ENCODE measurements around the gene ZNF831.

ZNF831 gene

GRCh38 chr20:59232618-59233017 lies 69.0 kb downstream of the ZNF831 start:
- TF ChIP-seq, protein P1, sequence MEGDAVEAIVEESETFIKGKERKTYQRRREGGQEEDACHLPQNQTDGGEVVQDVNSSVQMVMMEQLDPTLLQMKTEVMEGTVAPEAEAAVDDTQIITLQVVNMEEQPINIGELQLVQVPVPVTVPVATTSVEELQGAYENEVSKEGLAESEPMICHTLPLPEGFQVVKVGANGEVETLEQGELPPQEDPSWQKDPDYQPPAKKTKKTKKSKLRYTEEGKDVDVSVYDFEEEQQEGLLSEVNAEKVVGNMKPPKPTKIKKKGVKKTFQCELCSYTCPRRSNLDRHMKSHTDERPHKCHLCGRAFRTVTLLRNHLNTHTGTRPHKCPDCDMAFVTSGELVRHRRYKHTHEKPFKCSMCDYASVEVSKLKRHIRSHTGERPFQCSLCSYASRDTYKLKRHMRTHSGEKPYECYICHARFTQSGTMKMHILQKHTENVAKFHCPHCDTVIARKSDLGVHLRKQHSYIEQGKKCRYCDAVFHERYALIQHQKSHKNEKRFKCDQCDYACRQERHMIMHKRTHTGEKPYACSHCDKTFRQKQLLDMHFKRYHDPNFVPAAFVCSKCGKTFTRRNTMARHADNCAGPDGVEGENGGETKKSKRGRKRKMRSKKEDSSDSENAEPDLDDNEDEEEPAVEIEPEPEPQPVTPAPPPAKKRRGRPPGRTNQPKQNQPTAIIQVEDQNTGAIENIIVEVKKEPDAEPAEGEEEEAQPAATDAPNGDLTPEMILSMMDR (IDR thresholded peaks at IDR 0.05; ENCODE audit: low read depth, low read length), result no peak
- H3K4me3 ChIP-seq (replicated peaks in 1 of 2; ENCODE audit: low read depth in 2 of 2, low read length in 2 of 2), result no peak overlapping the region
- DNase-seq (ENCODE audit: low read depth in 2 of 2), result no peak

DNA sequence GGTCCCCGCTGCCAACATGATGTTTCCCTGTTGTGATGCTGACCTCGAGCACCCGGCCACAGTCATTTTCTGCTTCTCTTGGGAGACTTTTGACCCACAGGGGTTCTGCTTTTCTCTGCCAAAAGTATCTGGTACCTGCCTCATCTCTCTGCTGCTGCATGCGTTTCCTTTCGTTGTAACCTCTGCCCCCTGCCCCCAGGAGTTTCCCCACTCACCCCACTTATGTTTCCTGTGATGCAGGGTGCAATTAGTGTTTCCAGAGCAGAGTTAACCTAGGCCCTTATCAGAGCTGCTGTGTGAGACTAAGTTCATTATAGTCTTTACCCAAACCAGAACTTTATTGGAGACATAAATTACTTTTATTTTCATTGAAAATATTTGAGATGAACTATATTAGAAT lies 71.6 kb downstream of the ZNF831 start:
- TF ChIP-seq, protein P1 (IDR thresholded peaks at IDR 0.05; ENCODE audit: low read depth, low read length), result no peak
- no peak overlapping the region for H3K4me3 ChIP-seq (replicated peaks in 1 of 2; ENCODE audit: low read depth in 2 of 2, low read length in 2 of 2)
- no peak for DNase-seq (ENCODE audit: low read depth in 2 of 2)

- TF ChIP-seq, protein P1 (IDR thresholded peaks at IDR 0.05; ENCODE audit: low read depth, low read length), result no peak
- no peak for DNase-seq (ENCODE audit: low read depth in 2 of 2)
Measured at GRCh38 chr20:59240006-59240405, 76.4 kb downstream of the ZNF831 start.

DNA sequence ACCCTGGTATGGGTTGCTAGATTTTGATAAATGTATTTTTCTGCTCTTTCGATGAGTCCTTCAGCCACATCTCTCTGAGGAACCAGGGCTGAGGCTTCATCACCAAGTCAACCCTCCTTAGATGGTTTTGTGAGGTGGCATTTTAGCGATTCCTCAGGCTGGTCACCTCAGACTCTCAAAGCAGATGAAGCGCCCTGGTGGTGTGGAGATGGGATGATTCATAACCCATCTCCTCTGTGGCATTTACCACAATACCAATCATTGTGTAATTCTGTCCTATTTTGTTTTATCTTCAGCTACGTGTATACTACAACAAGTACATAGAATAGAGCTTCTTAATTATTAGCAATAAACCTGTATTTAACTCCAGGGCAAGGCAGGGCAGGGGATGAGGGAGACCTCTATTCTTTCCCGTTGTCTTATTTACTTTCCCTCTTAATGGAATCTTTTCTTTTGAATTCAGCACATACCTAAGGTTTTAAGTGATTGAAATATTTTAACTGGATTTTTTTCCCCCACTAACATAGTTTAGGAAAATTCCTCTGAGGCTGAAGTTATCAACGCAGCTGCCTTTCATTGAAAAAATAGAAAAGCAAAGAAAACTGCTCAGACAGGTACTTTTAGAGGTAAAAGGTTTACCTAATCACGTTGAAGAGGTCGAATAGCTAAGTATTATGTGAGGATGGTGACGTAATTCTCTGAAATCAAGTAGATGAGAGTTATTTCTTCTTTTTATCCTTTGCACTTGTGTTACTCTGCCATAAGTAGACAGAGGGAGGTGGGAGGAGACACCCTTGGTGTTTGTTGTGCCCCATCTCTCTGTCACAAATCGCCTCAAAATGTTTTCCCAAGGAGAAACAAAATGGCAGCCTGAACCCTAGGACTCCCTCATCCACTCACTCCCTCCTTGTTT lies 79.3 kb downstream of the ZNF831 start:
- DNase-seq (ENCODE audit: low read depth in 2 of 2), result no peak
- H3K4me3 ChIP-seq (replicated peaks in 1 of 2; ENCODE audit: low read depth in 2 of 2, low read length in 2 of 2), result no peak overlapping the region
- TF ChIP-seq, protein P1 (IDR thresholded peaks at IDR 0.05; ENCODE audit: low read depth, low read length), result no peak

More at GRCh38 chr20:59240006-59240405, 76.4 kb downstream of the ZNF831 start:
- no peak overlapping the region for H3K4me3 ChIP-seq (replicated peaks in 1 of 2; ENCODE audit: low read depth in 2 of 2, low read length in 2 of 2)

DNA sequence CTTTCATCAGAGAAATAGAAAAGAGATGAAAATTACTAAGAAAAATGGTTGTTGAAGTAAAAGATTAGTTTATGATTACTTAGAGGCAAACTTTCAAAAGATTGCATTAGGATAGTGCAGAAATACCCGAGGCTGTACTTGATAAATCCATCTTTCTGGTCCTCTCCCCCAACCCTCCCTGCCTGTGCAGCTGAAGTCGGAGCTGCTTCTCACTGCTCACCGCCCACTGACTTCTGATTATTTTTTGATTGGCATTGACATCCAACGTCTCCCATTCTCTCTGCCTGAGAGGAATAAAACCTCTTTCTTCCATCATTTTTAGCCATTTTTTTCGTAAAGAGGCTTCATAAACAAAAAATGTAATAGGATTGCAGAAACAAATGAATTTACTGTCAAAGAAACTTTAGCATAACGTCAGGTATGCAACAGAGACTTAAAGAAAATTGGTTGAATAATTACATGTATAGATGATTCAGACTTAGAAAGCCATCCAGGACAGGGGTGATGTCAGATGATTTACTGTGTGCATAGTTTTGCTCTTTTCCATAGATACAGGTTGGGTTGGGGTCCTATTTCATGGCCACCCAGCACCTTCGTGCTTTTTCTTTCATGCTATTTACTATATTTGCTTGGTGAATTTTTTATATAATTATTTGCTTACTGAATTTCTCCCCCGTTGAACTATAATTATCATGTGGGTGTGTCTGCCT lies 83.2 kb downstream of the ZNF831 start:
- no peak overlapping the region for H3K4me3 ChIP-seq (replicated peaks in 1 of 2; ENCODE audit: low read depth in 2 of 2, low read length in 2 of 2)
- DNase-seq (ENCODE audit: low read depth in 2 of 2), result no peak
- TF ChIP-seq, protein P1 (IDR thresholded peaks at IDR 0.05; ENCODE audit: low read depth, low read length), result no peak

GRCh38 chr20:59247731-59248684 lies 84.4 kb downstream of the ZNF831 start:
- peak in 1 of 2 donors; percentile 1 for DNase-seq (ENCODE audit: low read depth in 2 of 2)
- TF ChIP-seq, protein P1 (IDR thresholded peaks at IDR 0.05; ENCODE audit: low read depth, low read length), result no peak
- no peak overlapping the region for H3K4me3 ChIP-seq (replicated peaks in 1 of 2; ENCODE audit: low read depth in 2 of 2, low read length in 2 of 2)

All from cardiac fibroblast (primary cell).